GM21576 (cell line): ENCODE data around the gene CLEC17A.
"Not testable (repeated sequence)": the region's sequence is repeated elsewhere in the genome, so short reads cannot be mapped to it uniquely, and the experiment has no call there.

ENCODE experiments used
- ATAC-seq: cut with Tn5 transposase; IDR thresholded peaks from one replicate; pipeline ENCODE4 v1.9.1; 2021; ENCODE audit warnings: mild to moderate bottlenecking, moderate library complexity; ENCODE audit not compliant: unreplicated experiment

CLEC17A gene

DNA sequence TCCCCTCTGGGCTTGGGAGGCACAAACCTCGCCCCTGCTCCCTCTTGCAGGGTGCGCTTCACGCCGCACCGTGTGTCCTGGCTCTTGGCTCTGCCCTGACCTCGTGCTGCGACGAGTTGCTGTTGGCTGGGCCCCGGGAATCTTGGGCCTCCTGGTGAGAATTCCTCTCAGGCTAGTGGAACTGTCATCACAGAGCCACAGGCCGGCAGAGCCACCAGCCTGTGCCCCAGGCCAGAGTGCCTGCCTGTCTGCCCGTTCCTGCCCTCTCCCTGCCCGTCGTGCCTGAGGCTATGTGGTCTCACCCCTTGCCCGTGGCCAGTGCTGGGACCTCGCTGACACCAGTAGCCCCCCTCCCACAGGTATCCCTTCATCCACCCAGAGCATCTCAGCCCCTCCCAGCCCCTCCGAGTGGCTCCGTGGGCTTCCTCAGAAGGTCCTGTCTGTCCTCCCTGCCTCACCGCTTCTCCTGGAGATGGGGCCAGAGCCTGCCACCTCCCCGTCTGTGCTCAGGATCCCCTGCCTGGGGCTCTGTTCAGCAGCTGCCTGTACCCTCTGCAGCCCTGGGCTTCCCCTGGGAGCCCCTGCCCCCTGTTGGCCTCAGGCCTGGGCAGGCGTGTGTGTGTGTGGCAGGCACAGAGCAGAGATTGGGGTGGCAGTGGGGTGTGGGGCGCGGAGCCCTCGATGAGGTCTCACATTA, 24.4 kb upstream of the CLEC17A start:
- ATAC-seq, result no peak

DNA sequence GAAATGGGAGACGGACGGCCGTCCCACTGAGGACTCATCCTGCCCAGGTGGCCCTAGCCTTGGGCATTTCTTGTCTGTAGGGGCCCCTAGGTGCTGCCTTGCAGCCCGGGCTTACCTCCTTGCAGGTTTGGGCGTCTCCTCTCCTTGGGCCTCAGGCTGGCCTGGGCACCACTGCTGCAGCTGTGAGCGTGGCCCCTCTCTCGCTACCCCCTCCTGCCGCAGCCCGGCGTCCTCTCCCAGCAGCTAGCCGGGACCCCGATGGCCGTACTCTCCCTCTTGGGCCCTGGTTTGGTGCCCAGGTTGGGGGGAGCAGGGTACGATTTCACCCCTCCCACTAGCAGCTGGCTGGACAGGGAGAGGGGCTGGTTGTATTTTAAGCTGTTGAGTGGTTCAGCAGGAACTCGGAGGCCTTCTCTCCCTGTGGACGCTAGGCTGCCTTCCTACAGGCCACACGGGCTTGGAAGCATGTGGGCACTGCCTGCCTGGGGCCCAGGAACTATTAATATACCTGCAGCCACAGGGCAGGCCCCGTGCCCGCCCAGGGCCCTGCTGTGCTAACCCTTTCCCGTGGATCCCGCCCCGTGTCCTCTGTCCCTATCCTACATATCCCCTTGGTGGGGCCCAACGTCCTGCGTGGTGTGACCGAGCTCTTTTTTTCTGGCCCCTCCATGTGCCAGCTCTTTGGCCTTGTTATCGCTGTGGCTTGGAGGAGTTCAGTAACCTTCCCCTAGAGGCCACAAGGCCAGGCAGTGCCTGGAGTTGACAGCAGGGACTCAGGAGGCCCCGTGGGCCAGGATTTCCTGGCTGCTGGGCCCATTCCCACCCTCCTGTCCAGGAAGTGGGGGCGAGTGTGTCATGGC, 22.7 kb upstream of the CLEC17A start:
- no peak for ATAC-seq

- ATAC-seq, result no peak
Measured at GRCh38 chr19:14560776-14561108, 22.1 kb upstream of the CLEC17A start.

GRCh38 chr19:14561249-14561648, 21.6 kb upstream of the CLEC17A start:
- no peak for ATAC-seq

DNA sequence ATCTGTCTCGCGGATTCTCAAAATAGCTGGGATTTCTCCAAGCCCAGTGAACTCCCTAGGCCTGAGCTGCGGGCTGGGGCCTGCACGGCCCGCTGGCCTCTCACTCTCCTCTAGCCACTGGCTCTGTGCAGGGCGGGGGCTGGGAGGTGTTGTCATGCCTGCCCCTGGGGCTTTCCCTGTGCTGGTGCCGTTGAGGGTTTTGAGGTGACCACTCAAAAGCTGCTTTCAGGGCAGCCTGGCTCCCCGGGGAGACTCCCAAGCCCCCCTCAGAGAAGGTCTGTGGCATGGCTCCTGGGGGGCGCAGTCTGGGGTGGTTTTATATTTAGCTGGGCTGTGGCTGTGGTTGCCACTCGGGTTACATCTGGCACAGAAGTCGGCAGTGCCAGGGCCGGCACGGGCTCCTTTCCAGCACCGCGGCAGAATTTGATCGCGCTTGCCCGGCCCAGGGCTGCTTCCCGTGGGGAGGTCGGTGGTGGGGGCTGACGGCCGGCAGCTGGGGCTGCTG, 21.0 kb upstream of the CLEC17A start:
- no peak for ATAC-seq

GRCh38 chr19:14562660-14563589, 20.0 kb upstream of the CLEC17A start:
- ATAC-seq, result no peak

GRCh38 chr19:14563590-14563926, 19.3 kb upstream of the CLEC17A start:
- no peak for ATAC-seq

- ATAC-seq, result no peak
Measured at GRCh38 chr19:14563989-14564651, 18.8 kb upstream of the CLEC17A start.

DNA sequence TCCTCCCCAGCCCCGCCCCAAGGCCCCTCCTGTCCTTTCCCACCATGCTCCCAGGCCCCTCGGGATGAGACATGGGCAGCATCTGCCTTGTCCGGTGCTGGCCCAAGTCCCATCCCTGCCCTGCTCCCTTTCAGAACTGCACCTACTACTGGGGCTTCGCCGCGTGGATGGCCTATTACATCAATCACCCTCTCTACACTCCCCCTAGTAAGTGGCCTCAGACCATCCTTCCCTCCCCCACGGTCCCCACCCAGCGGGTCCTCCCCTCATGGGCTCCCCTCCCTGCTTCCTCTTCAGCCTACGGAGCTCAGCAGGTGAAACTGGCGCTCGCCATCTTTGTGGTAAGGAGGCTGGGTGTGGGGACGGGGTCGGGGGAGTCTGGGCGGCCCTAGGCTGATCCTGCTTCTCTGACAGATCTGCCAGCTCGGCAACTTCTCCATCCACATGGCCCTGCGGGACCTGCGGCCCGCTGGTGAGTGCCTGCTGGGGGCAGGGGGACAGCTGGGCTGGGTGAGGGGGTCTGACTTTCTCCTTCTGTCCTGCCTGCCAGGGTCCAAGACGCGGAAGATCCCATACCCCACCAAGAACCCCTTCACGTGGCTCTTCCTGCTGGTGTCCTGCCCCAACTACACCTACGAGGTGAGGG, 18.1 kb upstream of the CLEC17A start:
- not testable (repeated sequence) for ATAC-seq

GRCh38 chr19:14565298-14565679, 17.6 kb upstream of the CLEC17A start:
- no peak for ATAC-seq

DNA sequence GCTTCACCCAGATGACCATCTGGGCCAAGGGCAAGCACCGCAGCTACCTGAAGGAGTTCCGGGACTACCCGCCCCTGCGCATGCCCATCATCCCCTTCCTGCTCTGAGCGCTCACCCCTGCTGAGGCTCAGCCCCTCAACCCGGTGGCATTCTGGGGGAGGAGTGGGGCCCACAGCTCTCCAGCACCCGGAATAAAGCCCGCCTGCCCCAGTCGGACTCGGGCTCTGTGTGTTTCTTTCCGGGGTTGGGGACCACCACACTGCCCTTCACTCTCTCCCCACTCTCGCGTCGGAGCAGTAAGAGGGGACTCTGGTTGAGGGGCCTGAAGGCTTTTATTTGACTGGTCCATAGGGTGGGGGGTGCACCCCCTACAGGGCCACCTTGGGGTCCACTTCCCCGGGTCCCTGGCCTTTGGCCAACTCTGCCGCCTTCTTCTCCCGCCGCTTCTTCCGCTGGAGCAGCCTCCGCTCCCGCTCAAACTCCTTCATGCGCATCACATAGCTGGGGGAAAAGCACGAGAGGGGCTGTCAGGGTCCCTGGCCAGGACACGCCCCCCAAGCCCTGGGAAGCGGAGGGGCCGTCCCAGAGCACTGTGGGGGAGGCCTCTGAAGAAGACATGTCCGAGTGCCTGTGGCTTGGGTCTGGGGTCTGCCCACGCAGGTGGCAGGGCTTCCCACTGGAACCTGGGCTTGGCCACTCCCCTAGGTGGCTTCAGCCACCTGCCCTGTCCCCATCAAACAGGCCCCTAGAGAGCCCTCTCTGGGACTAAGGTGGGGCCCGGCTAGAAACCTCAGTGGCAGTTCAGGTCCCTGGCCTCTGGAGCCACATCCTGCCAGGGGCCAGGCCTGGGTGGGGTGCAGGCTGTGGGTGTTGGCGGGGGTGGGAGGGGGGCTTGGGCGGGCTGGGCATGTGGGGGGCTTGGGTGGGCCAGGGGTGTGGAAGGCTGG, 16.8 kb upstream of the CLEC17A start:
- no peak for ATAC-seq

GRCh38 chr19:14566712-14567077, 16.2 kb upstream of the CLEC17A start:
- ATAC-seq, result no peak

DNA sequence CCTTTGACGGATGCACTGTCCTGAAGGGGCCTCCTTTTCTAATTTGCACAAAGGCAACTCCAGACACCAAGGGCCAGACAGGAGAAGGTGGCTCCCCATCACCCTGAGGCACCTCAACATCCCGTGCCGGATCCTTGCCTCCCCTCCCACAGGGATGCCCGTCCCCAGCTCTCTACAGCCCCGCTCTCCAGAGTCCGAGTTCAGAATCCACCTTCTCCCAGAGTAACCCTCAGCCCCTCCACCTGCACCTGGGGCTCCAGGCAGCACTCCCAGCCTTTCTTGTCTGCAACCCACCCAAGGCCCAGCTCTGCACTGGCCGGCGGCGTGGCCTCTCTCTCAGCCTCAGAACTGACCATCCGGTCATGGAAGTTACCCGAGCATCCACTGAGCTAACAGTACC, 15.8 kb upstream of the CLEC17A start:
- no peak for ATAC-seq

DNA sequence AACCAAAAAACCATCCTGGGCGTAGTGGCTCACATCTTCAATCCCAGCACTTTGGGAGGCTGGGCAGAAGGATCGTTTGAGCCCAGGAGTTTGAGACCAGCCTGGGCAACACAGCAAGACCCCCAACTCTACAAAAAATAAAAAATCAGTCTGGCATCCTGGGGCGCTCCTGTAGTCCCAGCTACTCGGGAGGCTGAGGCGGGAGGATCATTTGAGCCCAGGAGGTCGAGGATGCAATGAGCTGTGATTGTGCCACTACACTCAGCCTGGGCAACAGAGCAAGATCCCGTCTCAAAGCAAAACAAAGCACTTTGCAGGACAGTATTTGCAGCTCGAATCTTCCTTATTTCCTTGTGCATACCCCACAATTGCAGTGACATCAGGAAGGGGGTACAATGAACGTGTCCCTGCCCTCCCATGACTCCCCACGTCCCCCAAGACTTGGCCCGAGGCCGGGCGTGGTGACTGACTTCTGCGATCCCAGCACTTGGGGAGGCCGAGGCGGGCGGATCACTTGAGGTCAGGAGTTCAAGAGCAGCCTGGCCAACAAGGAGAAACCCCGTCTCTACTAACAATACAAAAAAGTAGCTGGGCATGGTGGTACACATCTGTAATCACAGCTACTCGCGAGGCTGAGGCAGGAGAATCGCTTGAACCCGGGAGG, 11.9 kb upstream of the CLEC17A start:
- no peak for ATAC-seq

DNA sequence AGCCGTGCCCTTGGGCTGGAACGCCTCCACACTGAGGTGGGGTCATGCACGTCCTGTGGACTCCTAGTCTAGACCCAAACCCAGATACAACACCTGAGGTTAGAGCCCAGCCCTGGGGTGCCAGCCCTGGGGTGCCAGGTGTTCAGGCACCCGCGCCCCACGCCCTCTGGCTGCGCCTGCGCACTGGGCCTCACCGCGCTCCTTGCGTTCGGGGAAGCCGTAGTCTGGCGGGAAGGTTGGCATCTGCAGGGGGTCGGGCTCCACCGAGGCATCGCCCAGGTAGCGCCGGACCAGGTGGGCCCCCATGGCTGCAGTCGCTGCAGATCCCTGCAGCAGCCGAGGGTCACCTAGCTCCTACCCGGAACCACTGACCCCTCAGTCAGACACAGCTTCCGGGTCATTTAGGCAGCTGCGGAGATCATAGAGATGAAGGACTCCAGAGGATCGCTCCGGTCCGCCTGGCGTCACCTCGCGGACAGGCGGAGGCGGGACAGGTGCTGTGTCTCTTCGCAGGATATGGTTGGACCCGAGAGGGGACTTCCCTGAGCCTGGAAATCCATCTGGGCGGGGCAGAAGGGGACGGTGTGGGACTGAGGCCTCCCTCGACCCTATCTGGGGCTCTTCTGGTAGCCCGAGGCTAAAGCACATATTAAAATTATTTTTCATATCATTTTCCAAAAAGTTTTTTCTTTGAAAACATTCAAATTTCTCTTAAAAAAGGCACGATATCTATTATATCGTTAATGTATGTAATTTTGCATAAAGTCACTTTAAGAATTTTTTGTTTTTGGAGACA, 11.0 kb upstream of the CLEC17A start, which contains the start of gene NDUFB7:
Gene NDUFB7 (minus strand): TSS at position 372 of the 796 bp plus-strand sequence. CDS start 66 bp downstream, at position 306.
- peak; percentile 77 for ATAC-seq

DNA sequence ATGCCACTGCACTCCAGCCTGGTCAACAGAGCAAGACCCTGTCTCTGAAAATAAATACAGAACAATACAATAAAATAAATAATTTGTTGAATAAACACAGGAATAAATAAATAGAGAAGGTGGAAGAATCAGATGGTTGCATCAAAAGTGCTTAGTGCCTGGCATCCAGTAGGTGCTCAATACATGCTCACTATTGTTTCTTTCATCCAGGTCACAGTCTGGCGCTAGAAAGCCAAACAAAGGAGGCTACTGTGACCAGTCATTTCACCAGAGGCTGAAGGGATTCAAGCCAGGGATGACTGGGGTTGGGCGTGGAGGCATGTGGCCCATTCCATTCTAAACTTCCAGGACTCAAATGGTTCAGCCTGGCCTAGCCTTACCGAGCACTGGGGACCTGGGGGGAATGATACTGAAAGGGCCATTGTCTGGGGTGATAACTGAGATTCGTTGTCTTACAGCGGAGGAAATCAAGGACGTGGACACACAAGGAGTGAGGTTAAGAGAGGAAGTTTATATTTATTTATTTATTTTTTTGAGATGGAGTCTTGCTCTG, 7.4 kb upstream of the CLEC17A start:
- ATAC-seq, result no peak

GRCh38 chr19:14576363-14576762, 6.5 kb upstream of the CLEC17A start:
- no peak for ATAC-seq
